Stimulated activated naive CD8-positive, alpha-beta T cell treated with anti-CD3 and anti-CD28 coated beads, Interleukin-15, Interleukin-2, amounts not matched to agents 100 ng/mL and 50 ng/mL, for 24 hours (primary cell): ENCODE data around the gene GALNTL6.
A peak's percentile ranks its signal among the peaks of the same experiment; 100 is the strongest.

Experiments
- H3K27ac Mint-ChIP-seq: one replicate; pipeline ENCODE4 v1.8.0; 2021; ENCODE audit warnings: mild to moderate bottlenecking, mixed read lengths
- H3K27me3 Mint-ChIP-seq: one replicate; pipeline ENCODE4 v1.8.0; 2021; ENCODE audit warnings: mixed read lengths
- H3K36me3 Mint-ChIP-seq: one replicate; pipeline ENCODE4 v1.8.0; 2021; ENCODE audit warnings: low read depth, mixed read lengths
- H3K4me1 Mint-ChIP-seq: one replicate; pipeline ENCODE4 v1.8.0; 2021; ENCODE audit warnings: low read depth, mixed read lengths
- H3K4me3 Mint-ChIP-seq: one replicate; pipeline ENCODE4 v1.8.0; 2021; ENCODE audit warnings: mild to moderate bottlenecking, mixed read lengths
- H3K9me3 Mint-ChIP-seq: one replicate; pipeline ENCODE4 v1.8.0; 2021; ENCODE audit warnings: mixed read lengths

The GALNTL6 gene

GRCh38 chr4:172989984-172990820 lies 1177.0 kb downstream of the GALNTL6 start:
- Mint-ChIP-seq H3K9me3 (peaks cover 9% of the 10 kb centered on the region), H3K27me3 (peaks cover 4% of the 10 kb centered on the region), H3K27ac (no peak overlapping the region), H3K4me1 (no peaks in the 10 kb centered on the region), H3K4me3 (no peak overlapping the region), H3K36me3 (no peaks in the 10 kb centered on the region)

- peaks cover 6% of the 10 kb centered on the region for H3K9me3 Mint-ChIP-seq
- H3K4me3 Mint-ChIP-seq: no peak overlapping the region
- H3K27me3 Mint-ChIP-seq: peaks cover 4% of the 10 kb centered on the region
- H3K4me1 Mint-ChIP-seq: peaks cover 3% of the 10 kb centered on the region
- no peak overlapping the region for H3K27ac Mint-ChIP-seq
- no peaks in the 10 kb centered on the region for H3K36me3 Mint-ChIP-seq
Measured at GRCh38 chr4:172992648-172993378, 1179.6 kb downstream of the GALNTL6 start.

GRCh38 chr4:172995161-172995560 lies 1182.0 kb downstream of the GALNTL6 start:
- H3K36me3 Mint-ChIP-seq: no peaks in the 10 kb centered on the region
- peaks cover 3% of the 10 kb centered on the region for H3K4me1 Mint-ChIP-seq
- no peaks in the 10 kb centered on the region for H3K27me3 Mint-ChIP-seq
- no peaks in the 10 kb centered on the region for H3K9me3 Mint-ChIP-seq
- no peak overlapping the region for H3K27ac Mint-ChIP-seq
- H3K4me3 Mint-ChIP-seq: no peak overlapping the region

DNA sequence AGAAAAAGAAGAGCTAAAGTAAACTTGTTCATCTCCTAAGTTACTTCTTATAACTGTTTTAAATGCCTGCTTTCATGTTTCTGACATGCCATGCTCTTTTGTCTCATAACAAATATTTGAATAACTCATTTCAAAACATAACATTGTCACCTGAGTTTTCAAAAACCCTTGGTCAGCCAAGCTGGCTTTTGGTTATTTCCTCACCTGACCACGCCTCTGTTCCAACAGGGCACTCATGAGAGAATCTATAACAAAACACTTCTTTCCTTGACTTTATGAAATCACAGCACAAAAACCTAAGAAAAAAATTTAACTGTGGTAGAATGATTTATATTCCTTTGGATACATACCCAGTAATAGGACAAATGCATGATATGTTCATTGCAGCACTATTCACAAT lies 1182.5 kb downstream of the GALNTL6 start:
- Mint-ChIP-seq H3K9me3 (no peaks in the 10 kb centered on the region), H3K4me3 (no peak overlapping the region), H3K36me3 (no peaks in the 10 kb centered on the region), H3K4me1 (peaks cover 3% of the 10 kb centered on the region), H3K27me3 (no peaks in the 10 kb centered on the region), H3K27ac (no peak overlapping the region)

DNA sequence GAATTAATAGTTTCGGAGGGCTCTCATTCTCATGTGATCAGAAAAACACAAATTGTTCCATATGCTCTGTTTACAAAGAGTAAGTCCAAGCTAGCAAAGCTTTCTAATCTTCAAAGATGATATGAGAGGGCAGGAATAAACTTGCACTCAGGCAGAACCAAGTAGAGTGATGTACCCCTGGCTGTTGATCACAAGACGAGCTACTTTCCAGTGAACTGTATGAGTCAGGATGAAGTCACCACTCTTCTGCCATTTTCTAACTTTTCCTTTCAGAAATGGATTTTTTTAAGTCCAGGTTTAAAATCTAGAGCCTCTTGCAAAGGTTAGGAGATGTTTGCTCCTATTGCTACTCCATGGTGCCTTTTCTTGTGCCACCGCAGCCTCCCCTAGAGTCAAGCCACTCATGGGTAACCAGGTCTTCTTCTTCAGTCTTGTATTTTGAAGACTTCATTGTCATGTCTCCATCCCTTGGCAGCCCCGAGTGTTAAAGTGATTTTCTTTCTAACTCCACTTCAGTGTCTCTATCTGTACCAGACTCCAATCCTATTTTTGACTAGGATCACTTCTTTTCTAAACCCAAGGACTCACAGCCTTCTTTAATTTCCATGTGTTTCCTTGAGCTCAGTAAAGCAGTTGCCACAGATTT lies 1183.5 kb downstream of the GALNTL6 start:
- Mint-ChIP-seq H3K4me1 (peaks cover 3% of the 10 kb centered on the region), H3K27me3 (no peaks in the 10 kb centered on the region), H3K4me3 (no peak overlapping the region), H3K36me3 (no peaks in the 10 kb centered on the region), H3K27ac (no peak overlapping the region), H3K9me3 (no peaks in the 10 kb centered on the region)

DNA sequence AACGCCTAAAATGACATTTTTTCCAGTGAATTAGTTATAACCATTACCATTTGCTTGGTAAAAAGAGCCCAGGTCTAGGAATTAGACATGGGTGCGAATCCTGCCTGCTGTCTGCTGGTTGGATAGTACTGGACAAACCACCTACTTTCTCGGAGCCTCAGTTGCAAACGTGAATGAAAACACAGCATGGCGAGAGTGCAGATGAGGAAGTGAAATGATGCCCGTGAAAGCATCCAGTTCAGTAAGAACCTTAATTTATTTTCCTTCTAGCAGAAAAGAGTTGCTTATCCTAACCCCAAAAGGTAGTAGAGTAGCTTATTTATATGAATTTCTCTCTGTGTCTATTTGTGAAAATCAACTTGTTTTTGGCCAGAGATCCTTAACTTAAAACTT lies 1184.0 kb downstream of the GALNTL6 start:
- H3K4me1 Mint-ChIP-seq: peaks cover 3% of the 10 kb centered on the region
- H3K9me3 Mint-ChIP-seq: no peaks in the 10 kb centered on the region
- H3K36me3 Mint-ChIP-seq: no peaks in the 10 kb centered on the region
- H3K27me3 Mint-ChIP-seq: no peaks in the 10 kb centered on the region
- no peak overlapping the region for H3K27ac Mint-ChIP-seq
- H3K4me3 Mint-ChIP-seq: no peak overlapping the region

DNA sequence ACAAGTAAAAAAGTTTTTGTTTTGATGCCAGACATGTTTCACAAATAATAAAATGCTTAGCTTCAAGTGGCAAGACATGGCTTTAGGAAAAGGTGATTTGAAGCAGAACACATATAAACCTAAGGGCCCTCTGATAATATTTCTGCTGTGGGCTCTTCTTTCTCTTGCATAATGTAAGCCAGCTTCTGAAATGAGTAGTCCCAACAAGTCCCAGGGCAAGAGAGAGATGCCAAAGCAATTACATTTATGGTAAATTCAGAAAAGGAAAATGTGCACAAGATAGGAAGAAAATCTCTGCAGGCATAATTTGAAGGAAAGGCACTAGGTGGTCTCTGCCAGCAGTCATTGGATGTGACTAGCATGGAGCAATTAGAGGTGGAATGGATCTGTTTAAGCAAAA lies 1184.7 kb downstream of the GALNTL6 start:
- Mint-ChIP-seq H3K4me1 (peaks cover 3% of the 10 kb centered on the region), H3K4me3 (no peak overlapping the region), H3K9me3 (no peaks in the 10 kb centered on the region), H3K27ac (no peak overlapping the region), H3K36me3 (no peaks in the 10 kb centered on the region), H3K27me3 (no peaks in the 10 kb centered on the region)

- H3K4me1 Mint-ChIP-seq: peaks cover 3% of the 10 kb centered on the region
- H3K36me3 Mint-ChIP-seq: no peaks in the 10 kb centered on the region
- H3K4me3 Mint-ChIP-seq: no peak overlapping the region
- peak overlapping the region; percentile 2 for H3K27ac Mint-ChIP-seq
- H3K27me3 Mint-ChIP-seq: no peaks in the 10 kb centered on the region
- no peaks in the 10 kb centered on the region for H3K9me3 Mint-ChIP-seq
Measured at GRCh38 chr4:172998527-172999469, 1185.6 kb downstream of the GALNTL6 start.

- Mint-ChIP-seq H3K36me3 (no peaks in the 10 kb centered on the region), H3K27me3 (no peaks in the 10 kb centered on the region), H3K4me3 (no peak overlapping the region), H3K4me1 (no peaks in the 10 kb centered on the region), H3K9me3 (no peaks in the 10 kb centered on the region), H3K27ac (no peak overlapping the region)
Measured at GRCh38 chr4:173001571-173001970, 1188.4 kb downstream of the GALNTL6 start.

DNA sequence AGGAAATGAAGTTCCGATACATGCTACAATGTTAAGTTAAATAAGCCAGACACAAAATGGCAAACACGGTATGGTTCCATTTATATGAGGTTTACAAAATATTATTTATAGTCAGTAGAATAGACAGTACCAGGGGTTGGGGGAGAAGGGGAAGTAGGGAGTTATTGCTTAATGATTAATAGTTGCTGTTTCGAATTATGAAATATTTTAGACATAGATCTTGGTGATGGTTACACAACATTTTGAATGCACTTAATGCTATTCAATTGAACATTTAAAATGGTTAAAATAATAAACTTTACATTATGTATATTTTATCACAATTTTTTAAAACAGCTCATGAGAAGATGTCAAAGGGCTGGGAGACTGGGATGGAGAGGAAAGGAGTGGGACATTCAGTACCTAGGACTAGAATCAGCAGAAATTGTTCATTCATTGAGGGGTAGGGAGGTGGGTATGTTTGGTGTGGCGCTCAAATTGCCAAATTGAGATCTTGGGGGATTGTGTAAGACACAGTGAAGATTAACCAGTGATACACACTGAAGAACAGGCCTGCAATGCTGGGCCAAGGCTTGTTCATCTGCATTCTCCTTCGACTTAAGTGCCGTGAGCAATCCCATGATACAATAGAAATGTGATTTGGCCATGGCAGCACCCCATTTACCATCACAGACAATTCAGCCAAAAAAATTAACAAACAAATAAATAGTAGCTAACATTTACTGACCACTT lies 1189.8 kb downstream of the GALNTL6 start:
- no peaks in the 10 kb centered on the region for H3K36me3 Mint-ChIP-seq
- H3K27me3 Mint-ChIP-seq: no peaks in the 10 kb centered on the region
- H3K27ac Mint-ChIP-seq: no peak overlapping the region
- no peak overlapping the region for H3K4me3 Mint-ChIP-seq
- H3K4me1 Mint-ChIP-seq: no peaks in the 10 kb centered on the region
- H3K9me3 Mint-ChIP-seq: no peaks in the 10 kb centered on the region

DNA sequence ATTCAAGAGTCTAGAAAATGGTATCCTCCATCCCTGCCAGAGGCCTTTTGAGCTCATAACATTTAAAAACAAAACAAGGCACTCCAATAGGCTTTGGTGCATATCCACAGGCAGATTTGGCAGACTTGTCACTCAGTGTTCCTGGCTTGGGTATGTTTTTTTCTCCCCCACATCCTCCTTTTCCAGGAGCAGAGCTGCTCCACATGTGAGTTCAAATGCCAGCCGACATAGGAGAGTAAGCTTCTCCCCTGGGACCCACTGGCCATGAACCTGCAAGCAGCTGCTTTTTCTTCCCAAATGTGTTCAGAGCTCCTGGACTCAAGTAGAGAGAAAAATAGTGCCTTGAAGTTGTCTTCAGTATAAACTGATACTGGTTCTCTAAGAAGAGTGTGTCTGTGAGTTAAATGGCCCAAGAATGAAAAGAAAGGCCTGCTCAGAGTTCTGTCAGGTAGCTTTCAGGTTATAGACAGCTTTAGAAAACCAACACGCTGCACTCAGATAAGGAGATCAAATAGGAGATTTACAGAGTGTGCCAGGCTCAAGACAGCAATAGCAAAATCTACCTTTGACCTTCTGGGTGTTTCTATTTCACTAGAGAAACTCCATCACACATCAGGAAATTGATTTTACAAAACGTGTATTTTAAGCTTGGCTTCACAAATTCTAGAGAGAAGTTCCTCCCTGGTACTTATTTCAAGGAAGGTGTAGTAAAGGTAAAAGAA lies 1192.9 kb downstream of the GALNTL6 start:
- H3K4me3 Mint-ChIP-seq: no peak overlapping the region
- H3K9me3 Mint-ChIP-seq: no peaks in the 10 kb centered on the region
- no peaks in the 10 kb centered on the region for H3K4me1 Mint-ChIP-seq
- no peaks in the 10 kb centered on the region for H3K27me3 Mint-ChIP-seq
- H3K27ac Mint-ChIP-seq: no peak overlapping the region
- no peaks in the 10 kb centered on the region for H3K36me3 Mint-ChIP-seq

- Mint-ChIP-seq H3K9me3 (no peaks in the 10 kb centered on the region), H3K27ac (no peak overlapping the region), H3K4me3 (no peak overlapping the region), H3K36me3 (no peaks in the 10 kb centered on the region), H3K4me1 (no peaks in the 10 kb centered on the region), H3K27me3 (peaks cover 3% of the 10 kb centered on the region)
Measured at GRCh38 chr4:173008436-173008835, 1195.2 kb downstream of the GALNTL6 start.

DNA sequence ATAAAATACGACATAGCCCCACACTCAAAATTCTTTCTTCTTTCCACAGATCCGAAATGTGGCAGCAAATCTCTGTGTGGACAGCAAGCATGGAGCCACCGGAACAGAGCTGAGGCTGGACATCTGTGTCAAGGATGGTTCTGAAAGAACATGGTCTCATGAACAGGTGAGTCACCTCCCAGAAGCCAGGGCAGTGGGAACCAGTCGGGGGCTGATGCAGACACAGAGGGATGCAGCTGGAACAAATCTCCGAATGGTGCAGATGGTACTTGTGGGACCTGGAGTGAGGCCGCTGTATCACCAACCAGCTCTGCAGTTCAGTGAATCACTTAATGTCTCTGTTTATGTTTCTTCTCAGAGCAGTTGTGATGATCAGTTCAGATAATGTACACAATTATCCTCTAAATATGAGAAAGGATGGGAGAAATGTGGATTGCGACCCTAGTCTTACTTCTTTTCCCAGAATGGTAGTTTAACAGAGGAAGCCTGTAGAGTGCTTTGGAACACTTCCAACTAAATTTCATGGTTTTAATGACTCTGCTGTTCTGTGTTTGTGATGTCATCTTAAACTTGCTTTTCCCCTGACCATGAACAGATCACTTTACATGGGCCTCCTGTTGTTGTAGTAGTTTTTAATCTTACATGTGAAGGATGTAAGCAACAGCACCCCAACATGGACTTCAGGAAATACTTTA lies 1196.1 kb downstream of the GALNTL6 start:
- H3K4me3 Mint-ChIP-seq: no peak overlapping the region
- H3K27ac Mint-ChIP-seq: no peak overlapping the region
- H3K9me3 Mint-ChIP-seq: no peaks in the 10 kb centered on the region
- peaks cover 3% of the 10 kb centered on the region for H3K27me3 Mint-ChIP-seq
- no peaks in the 10 kb centered on the region for H3K36me3 Mint-ChIP-seq
- no peaks in the 10 kb centered on the region for H3K4me1 Mint-ChIP-seq
